CD14-positive monocyte (primary cell): ENCODE measurements around the gene OPRM1. TPM values are rescaled to one million over a fixed set of nuclear protein-coding genes. Genes with fewer than 3 reads are reported as not detected.

Experiments
- DNase-seq, 3 donors: peaks; one replicate each; pipeline ENCODE4 v3.0.0-alpha.2; 2011 to 2022
- H2AFZ ChIP-seq: 2 replicates; pipeline ENCODE4 v1.6.0; 2012; ENCODE audit warnings: mild to moderate bottlenecking, low read depth, low read length, inconsistent platforms; ENCODE audit not compliant: insufficient read depth, poor library complexity, severe bottlenecking
- H3K27ac ChIP-seq, 2 donors: 1 replicate in 1 of 2; 2 replicates in 1 of 2; pipeline ENCODE4 v1.5.1; 2012 to 2013; ENCODE audit warnings: low read length in 2 of 2, control low read depth in 1 of 2, inconsistent platforms in 1 of 2, low read depth in 1 of 2, mild to moderate bottlenecking in 1 of 2
- H3K27me3 ChIP-seq, 2 donors: one replicate each; pipeline versions ENCODE4 v1.6.0 to v1.6.1; 2011 to 2013; ENCODE audit warnings: low read length in 2 of 2; ENCODE audit not compliant: control insufficient read depth in 2 of 2, insufficient read depth in 2 of 2
- H3K36me3 ChIP-seq, 2 donors: replicated peaks in 1 of 2; 1 replicate in 1 of 2; 2 replicates in 1 of 2; pipeline versions ENCODE4 v1.5.1 to v1.6.1; 2012 to 2013; ENCODE audit warnings: low read length in 2 of 2, control low read depth in 1 of 2, inconsistent platforms in 1 of 2, mild to moderate bottlenecking in 1 of 2; ENCODE audit not compliant: insufficient read depth in 2 of 2, control insufficient read depth in 1 of 2
- H3K4me1 ChIP-seq, 2 donors: 1 replicate in 1 of 2; 2 replicates in 1 of 2; pipeline versions ENCODE4 v1.5.1 to v1.6.1; 2012 to 2013; ENCODE audit warnings: low read length in 2 of 2, control low read depth in 1 of 2, inconsistent platforms in 1 of 2, mild to moderate bottlenecking in 1 of 2, moderate library complexity in 1 of 2; ENCODE audit not compliant: insufficient read depth in 2 of 2, control insufficient read depth in 1 of 2
- H3K4me2 ChIP-seq: replicated peaks from 2 replicates; pipeline ENCODE3; 2012; ENCODE audit warnings: low read length, moderate library complexity, mild to moderate bottlenecking; ENCODE audit not compliant: poor library complexity, severe bottlenecking; ENCODE audit errors: extremely low read depth
- H3K4me3 ChIP-seq, 3 experiments: fragments of 200-600 bp in 1 of 3; sonication (generic) in 1 of 3; replicated peaks in 1 of 3; 1 replicate in 2 of 3; 2 replicates in 1 of 3; pipeline ENCODE4 v1.5.1; 2011 to 2013; ENCODE audit warnings: low read length in 3 of 3, mild to moderate bottlenecking in 3 of 3, control low read depth in 2 of 3, low read depth in 2 of 3, inconsistent platforms in 1 of 3, moderate library complexity in 1 of 3
- H3K79me2 ChIP-seq: 2 replicates; pipeline ENCODE4 v1.6.0; 2012; ENCODE audit warnings: mild to moderate bottlenecking, control low read depth, inconsistent platforms, low read length, moderate library complexity; ENCODE audit not compliant: insufficient read depth
- H3K9ac ChIP-seq: 2 replicates; pipeline ENCODE4 v1.6.0; 2017; ENCODE audit warnings: low read length, mild to moderate bottlenecking; ENCODE audit not compliant: insufficient read depth, poor library complexity, severe bottlenecking
- H3K9me3 ChIP-seq, 2 donors: replicated peaks in 1 of 2; 1 replicate in 1 of 2; 2 replicates in 1 of 2; pipeline versions ENCODE4 v1.5.1 to v1.6.1; 2012 to 2013; ENCODE audit warnings: low read length in 2 of 2, control low read depth in 1 of 2; ENCODE audit not compliant: control insufficient read depth in 1 of 2, insufficient read depth in 1 of 2
- H4K20me1 ChIP-seq: 2 replicates; pipeline ENCODE4 v1.6.0; 2012; ENCODE audit warnings: mild to moderate bottlenecking, low read length, control low read depth, moderate library complexity; ENCODE audit not compliant: insufficient read depth
- H3K27ac Mint-ChIP-seq, 7 donors: one replicate each; pipeline ENCODE4 v1.8.0; 2020; ENCODE audit warnings: mild to moderate bottlenecking in 7 of 7, mixed read lengths in 7 of 7, moderate library complexity in 6 of 7, inconsistent platforms in 2 of 7
- H3K27me3 Mint-ChIP-seq, 3 donors: one replicate each; pipeline ENCODE4 v1.8.0; 2021 to 2022; ENCODE audit warnings: low read depth in 3 of 3, mild to moderate bottlenecking in 3 of 3, mixed read lengths in 3 of 3, moderate library complexity in 3 of 3, inconsistent platforms in 1 of 3
- H3K36me3 Mint-ChIP-seq, 2 donors: one replicate each; pipeline ENCODE4 v1.8.0; 2020; ENCODE audit warnings: mixed read lengths in 2 of 2, inconsistent platforms in 1 of 2, mild to moderate bottlenecking in 1 of 2
- H3K4me1 Mint-ChIP-seq: one replicate; pipeline ENCODE4 v1.8.0; 2020; ENCODE audit warnings: mild to moderate bottlenecking, mixed read lengths
- H3K4me3 Mint-ChIP-seq, 2 donors: one replicate each; pipeline ENCODE4 v1.8.0; 2020; ENCODE audit warnings: mild to moderate bottlenecking in 2 of 2, mixed read lengths in 2 of 2, moderate library complexity in 1 of 2
- H3K9me3 Mint-ChIP-seq, 7 donors: one replicate each; pipeline ENCODE4 v1.8.0; 2020 to 2022; ENCODE audit warnings: mixed read lengths in 7 of 7, mild to moderate bottlenecking in 6 of 7, moderate library complexity in 6 of 7, inconsistent platforms in 2 of 7
- CTCF ChIP-seq: fragments of 200-600 bp; IDR thresholded peaks from one replicate; pipeline ENCODE4 v1.8.0; 2022; ENCODE audit warnings: antibody characterized with exemption, mild to moderate bottlenecking
- WGBS: methylation state at CpG from one replicate; pipeline ENCODE4 v1.1.5; 2013; ENCODE audit warnings: missing lambda C conversion rate; ENCODE audit not compliant: insufficient coverage; 5-methylcytosine and 5-hydroxymethylcytosine counted together
- intact Hi-C, 2 donors: fragments of 100-400 bp; cut with micrococcal nuclease; formaldehyde crosslinking; loops; one replicate each; pipeline versions ENCODE4 v1.15.0 to v1.15.1; 2023
- polyA plus RNA-seq, 3 donors: library from polyadenylated mRNA; depleted of rRNA in 1 of 3; unstranded in 2 of 3; stranded (reverse) in 1 of 3; fragments of 300-500 nt in 2 of 3; fragments of >200 nt in 1 of 3; fragmentation: Illumina TruSeq in 2 of 3; gene quantifications; 1 replicate in 2 of 3; 2 replicates in 1 of 3; pipeline ENCODE4 v1.2.3, GENCODE V29; 2012 to 2021

Gene OPRM1
- polyA plus RNA-seq, 3 donors: not detected

DNA sequence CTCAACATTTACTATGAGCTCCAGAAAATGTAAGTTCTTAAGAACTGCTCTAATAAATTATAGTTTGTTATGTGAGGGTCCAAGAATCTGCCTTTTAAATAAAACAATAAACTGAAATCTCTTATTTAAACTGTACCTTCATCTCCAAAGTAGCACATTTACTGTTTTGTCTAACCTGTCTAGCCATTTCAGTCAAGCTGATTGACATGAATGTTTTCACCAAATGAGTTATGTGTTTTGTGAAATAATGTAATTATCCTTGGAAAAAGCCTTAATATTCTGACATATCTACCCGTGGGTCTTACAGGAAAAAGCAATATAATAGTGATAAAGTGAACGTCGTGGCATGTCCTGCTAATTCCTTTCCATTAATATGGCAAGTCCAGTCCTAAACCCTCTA, 57.8 kb downstream of the OPRM1 start:
- H3K27me3 Mint-ChIP-seq: peaks cover 0 to 2% (median 0%) of the 10 kb centered on the region in 3 donors
- intact Hi-C loops: no loop called here
- Histone ChIP-seq H3K9ac (no peak overlapping the region), H3K9me3 (no peaks in the 10 kb centered on the region), H3K4me3 (no peak overlapping the region), H3K27ac (no peak overlapping the region), H3K79me2 (no peaks in the 10 kb centered on the region), H4K20me1 (no peaks in the 10 kb centered on the region), H3K27me3 (no peaks in the 10 kb centered on the region), H3K4me1 (no peaks in the 10 kb centered on the region), H2AFZ (no peak overlapping the region), H3K36me3 (no peaks in the 10 kb centered on the region), H3K4me2 (no peak overlapping the region)
- H3K27ac Mint-ChIP-seq: no peak overlapping the region
- H3K4me3 Mint-ChIP-seq: no peak overlapping the region
- no peaks in the 10 kb centered on the region for H3K4me1 Mint-ChIP-seq
- no CpG with 5 or more reads among the region's 3 CpGs for WGBS
- H3K36me3 Mint-ChIP-seq: no peaks in the 10 kb centered on the region
- TF ChIP-seq CTCF: no peak
- DNase-seq: no peak
- peaks cover 0 to 9% (median 2%) of the 10 kb centered on the region in 7 donors for H3K9me3 Mint-ChIP-seq

DNA sequence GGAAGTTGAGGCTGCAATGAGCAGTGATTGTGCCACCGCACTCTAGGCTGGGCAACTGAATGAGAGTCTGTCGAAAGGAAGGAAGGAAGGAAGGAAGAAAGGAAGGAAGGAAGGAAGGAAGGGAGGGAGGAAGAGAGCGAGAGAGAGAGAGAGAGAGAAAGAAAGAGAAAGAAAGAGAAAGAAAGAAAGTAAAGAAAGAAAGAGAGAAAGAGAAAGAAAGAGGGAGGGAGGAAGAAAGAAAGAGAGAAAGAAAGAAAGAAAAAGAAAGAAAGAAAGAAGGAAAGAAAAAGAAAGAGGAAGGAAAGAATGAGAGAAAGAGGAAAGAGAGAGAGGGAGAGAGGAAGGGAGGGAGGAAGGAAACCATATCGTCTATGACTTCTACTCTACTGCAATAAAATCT, 60.2 kb downstream of the OPRM1 start:
- no peak for TF ChIP-seq CTCF
- Histone ChIP-seq H3K4me2 (no peak overlapping the region), H3K36me3 (no peaks in the 10 kb centered on the region), H3K27me3 (no peaks in the 10 kb centered on the region), H3K4me3 (no peak overlapping the region), H3K9me3 (no peaks in the 10 kb centered on the region), H3K4me1 (no peaks in the 10 kb centered on the region), H4K20me1 (no peaks in the 10 kb centered on the region), H2AFZ (no peak overlapping the region), H3K79me2 (no peaks in the 10 kb centered on the region), H3K27ac (no peak overlapping the region), H3K9ac (no peak overlapping the region)
- no peaks in the 10 kb centered on the region for H3K4me1 Mint-ChIP-seq
- no peak overlapping the region for H3K27ac Mint-ChIP-seq
- H3K4me3 Mint-ChIP-seq: no peak overlapping the region
- no peaks in the 10 kb centered on the region for H3K36me3 Mint-ChIP-seq
- intact Hi-C loops: no loop called here
- H3K27me3 Mint-ChIP-seq: peaks cover 0 to 2% (median 0%) of the 10 kb centered on the region in 3 donors
- no peak for DNase-seq
- 94% methylated on average over 3 of the region's 4 CpGs for WGBS
- H3K9me3 Mint-ChIP-seq: peaks cover 0 to 9% (median 3%) of the 10 kb centered on the region in 7 donors
